HL-60 (cell line): ENCODE measurements around the gene SH3GL3.

Experiments used
- DNase-seq, 2 experiments: peaks; one replicate each; pipeline ENCODE4 v3.0.0-alpha.2; 2010 to 2020; ENCODE audit warnings: low read depth in 1 of 2, low spot score in 1 of 2
- H3K27ac ChIP-seq: fragments of 250-450 bp; sonication (Bioruptor Pico); replicated peaks from 2 replicates; pipeline ENCODE4 v1.5.1; 2020; ENCODE audit warnings: mild to moderate bottlenecking, moderate library complexity
- H3K27me3 ChIP-seq: fragments of 250-450 bp; sonication (Bioruptor Pico); 2 replicates; pipeline ENCODE4 v1.5.1; 2021; ENCODE audit warnings: mild to moderate bottlenecking, moderate library complexity; ENCODE audit not compliant: insufficient read depth, poor library complexity, severe bottlenecking
- H3K4me3 ChIP-seq: replicated peaks from 2 replicates; pipeline ENCODE4 v1.5.1; 2011; ENCODE audit warnings: mild to moderate bottlenecking, control low read depth, low read length; ENCODE audit not compliant: insufficient read depth
- GABPA ChIP-seq: IDR thresholded peaks from 2 replicates; pipeline ENCODE4 v1.6.1; 2012; ENCODE audit warnings: low read depth
- POLR2AphosphoS5 ChIP-seq: IDR thresholded peaks from 2 replicates; pipeline ENCODE4 v1.6.1; 2012; ENCODE audit warnings: low read depth
- REST ChIP-seq: IDR thresholded peaks from 2 replicates; pipeline ENCODE4 v1.6.1; 2012; ENCODE audit warnings: low read depth; ENCODE audit not compliant: insufficient replicate concordance
- SPI1 ChIP-seq: IDR thresholded peaks from 2 replicates; pipeline ENCODE4 v1.6.1; 2012; ENCODE audit warnings: low read depth, mild to moderate bottlenecking, borderline replicate concordance
- TF ChIP-seq, protein P1 (sequence below): IDR thresholded peaks from one replicate; pipeline ENCODE4 v1.5.1; 2011; ENCODE audit warnings: low read length, control low read depth, inconsistent platforms; ENCODE audit not compliant: insufficient read depth

The SH3GL3 gene

GRCh38 chr15:83578691-83579090, 131.6 kb downstream of the SH3GL3 start:
- TF ChIP-seq, protein P1, sequence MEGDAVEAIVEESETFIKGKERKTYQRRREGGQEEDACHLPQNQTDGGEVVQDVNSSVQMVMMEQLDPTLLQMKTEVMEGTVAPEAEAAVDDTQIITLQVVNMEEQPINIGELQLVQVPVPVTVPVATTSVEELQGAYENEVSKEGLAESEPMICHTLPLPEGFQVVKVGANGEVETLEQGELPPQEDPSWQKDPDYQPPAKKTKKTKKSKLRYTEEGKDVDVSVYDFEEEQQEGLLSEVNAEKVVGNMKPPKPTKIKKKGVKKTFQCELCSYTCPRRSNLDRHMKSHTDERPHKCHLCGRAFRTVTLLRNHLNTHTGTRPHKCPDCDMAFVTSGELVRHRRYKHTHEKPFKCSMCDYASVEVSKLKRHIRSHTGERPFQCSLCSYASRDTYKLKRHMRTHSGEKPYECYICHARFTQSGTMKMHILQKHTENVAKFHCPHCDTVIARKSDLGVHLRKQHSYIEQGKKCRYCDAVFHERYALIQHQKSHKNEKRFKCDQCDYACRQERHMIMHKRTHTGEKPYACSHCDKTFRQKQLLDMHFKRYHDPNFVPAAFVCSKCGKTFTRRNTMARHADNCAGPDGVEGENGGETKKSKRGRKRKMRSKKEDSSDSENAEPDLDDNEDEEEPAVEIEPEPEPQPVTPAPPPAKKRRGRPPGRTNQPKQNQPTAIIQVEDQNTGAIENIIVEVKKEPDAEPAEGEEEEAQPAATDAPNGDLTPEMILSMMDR: no peak
- TF ChIP-seq REST: no peak
- TF ChIP-seq POLR2AphosphoS5: no peak
- no peak for TF ChIP-seq GABPA
- TF ChIP-seq SPI1: no peak

DNA sequence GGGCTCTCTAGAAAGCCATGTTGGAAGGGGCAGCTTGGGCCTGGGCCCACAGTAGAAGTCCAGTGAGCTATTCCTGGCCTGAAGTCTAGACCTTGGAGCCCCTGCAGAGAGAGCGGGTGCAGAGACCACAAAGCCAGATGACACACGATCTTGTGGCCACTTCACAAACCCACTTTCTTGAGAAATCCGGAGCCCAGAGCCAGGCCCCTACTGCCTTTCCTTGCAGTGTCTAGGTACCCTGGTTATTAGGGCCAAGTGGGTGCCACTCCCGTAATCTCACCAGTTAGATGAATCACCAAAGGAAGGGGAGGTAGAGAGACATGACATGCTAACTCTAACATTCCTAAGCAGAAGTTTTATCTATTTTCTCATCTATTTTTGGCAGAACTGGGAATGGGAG, 134.2 kb downstream of the SH3GL3 start:
- Histone ChIP-seq H3K27ac (no peak overlapping the region), H3K4me3 (no peak overlapping the region), H3K27me3 (no peaks in the 10 kb centered on the region)
- TF ChIP-seq REST (no peak), SPI1 (no peak), POLR2AphosphoS5 (no peak), GABPA (no peak)
- TF ChIP-seq, protein P1: no peak
- DNase-seq: no peak

More at GRCh38 chr15:83578691-83579090, 131.6 kb downstream of the SH3GL3 start:
- no peaks in the 10 kb centered on the region for H3K27me3 ChIP-seq
- H3K27ac ChIP-seq: no peak overlapping the region
- no peak overlapping the region for H3K4me3 ChIP-seq
- DNase-seq: no peak

DNA sequence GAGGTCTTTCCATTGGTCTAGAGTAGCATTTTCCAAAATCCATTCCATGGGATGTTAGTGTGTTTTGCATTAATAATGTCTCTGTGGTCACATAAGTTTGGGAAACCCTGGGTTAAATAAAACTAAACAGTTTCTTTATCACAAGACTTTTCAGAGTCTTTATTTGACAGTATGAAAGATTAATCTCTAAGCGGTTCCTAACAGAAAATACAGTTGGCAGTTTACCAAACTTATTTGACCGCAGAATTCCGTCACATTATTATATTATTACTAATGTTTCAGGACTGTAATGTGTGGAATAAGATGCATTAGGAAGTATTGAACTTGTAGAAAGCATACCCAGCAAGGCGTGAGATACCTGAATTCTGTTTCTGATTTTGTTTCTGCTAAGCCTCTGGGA, 135.2 kb downstream of the SH3GL3 start:
- DNase-seq: no peak
- Histone ChIP-seq H3K27ac (no peak overlapping the region), H3K27me3 (no peaks in the 10 kb centered on the region), H3K4me3 (no peak overlapping the region)
- TF ChIP-seq REST (no peak), POLR2AphosphoS5 (no peak), SPI1 (no peak), GABPA (no peak)
- TF ChIP-seq, protein P1: no peak
